A673 (cell line): ENCODE measurements around the gene UBE2E2. TPM values are rescaled to one million over a fixed set of nuclear protein-coding genes. Genes with fewer than 3 reads are reported as not detected.

ENCODE experiments used
- BruUV-seq: library from RNA; stranded (reverse); fragments of 400-500 nt; replicated peaks from 2 replicates; lab custom pipeline; 2021; lab: Mats Ljungman, UMichigan
- CTCF ChIA-PET: fragments of 300-600 bp; sonication (Branson Sonifier 250); formaldehyde crosslinking; loops from one replicate; lab custom pipeline; 2022; ENCODE audit warnings: antibody characterized with exemption; lab: Charles Lee
- POLR2A ChIA-PET: fragments of 300-600 bp; sonication (Branson Sonifier 250); formaldehyde crosslinking; loops from one replicate; lab custom pipeline; 2022; ENCODE audit warnings: antibody characterized with exemption; ENCODE audit not compliant: low non-redundant PET; lab: Charles Lee
- DNase-seq: peaks from one replicate; pipeline ENCODE4 v3.0.0-alpha.2; 2015; ENCODE audit warnings: low spot score
- H3K27ac ChIP-seq: fragments of 200-600 bp; sonication (generic); 2 replicates; pipeline ENCODE4 v1.5.1; 2016; ENCODE audit warnings: mixed run types, low read depth, mild to moderate bottlenecking, mixed read lengths, antibody characterized with exemption, low read length; ENCODE audit not compliant: poor library complexity, severe bottlenecking
- H3K27me3 ChIP-seq: fragments of 200-600 bp; sonication (generic); replicated peaks from 2 replicates; pipeline ENCODE4 v1.6.1; 2017; ENCODE audit warnings: mixed run types, low read depth, mild to moderate bottlenecking, mixed read lengths, antibody characterized with exemption, low read length; ENCODE audit not compliant: insufficient read depth, poor library complexity
- H3K36me3 ChIP-seq: fragments of 200-600 bp; sonication (generic); 2 replicates; pipeline ENCODE4 v1.6.1; 2016; ENCODE audit warnings: mixed run types, mild to moderate bottlenecking, mixed read lengths, antibody characterized with exemption, low read length; ENCODE audit not compliant: insufficient read depth, poor library complexity, severe bottlenecking
- H3K4me1 ChIP-seq: fragments of 200-600 bp; sonication (generic); 2 replicates; pipeline ENCODE4 v1.6.1; 2017; ENCODE audit warnings: mixed run types, mild to moderate bottlenecking, mixed read lengths, antibody characterized with exemption, low read length; ENCODE audit not compliant: insufficient read depth, poor library complexity, severe bottlenecking
- H3K4me3 ChIP-seq: fragments of 200-600 bp; sonication (generic); 2 replicates; pipeline ENCODE4 v1.5.1; 2016; ENCODE audit warnings: low read depth, mixed run types, mild to moderate bottlenecking, mixed read lengths, low read length; ENCODE audit not compliant: poor library complexity, severe bottlenecking
- H3K9me3 ChIP-seq: fragments of 200-600 bp; sonication (generic); 2 replicates; pipeline ENCODE4 v1.6.1; 2016; ENCODE audit warnings: mixed run types, low read depth, mild to moderate bottlenecking, mixed read lengths, antibody characterized with exemption, low read length; ENCODE audit not compliant: poor library complexity, severe bottlenecking
- EZH2 ChIP-seq: fragments of 200-600 bp; sonication (generic); IDR thresholded peaks from 2 replicates; pipeline ENCODE4 v1.6.1; 2017; ENCODE audit warnings: borderline replicate concordance, low read depth, mild to moderate bottlenecking, mixed read lengths, antibody characterized with exemption, low read length; ENCODE audit not compliant: poor library complexity, severe bottlenecking
- intact Hi-C: fragments of 100-400 bp; cut with micrococcal nuclease; formaldehyde crosslinking; loops from one replicate; pipeline ENCODE4 v1.10.0; 2022; ENCODE audit not compliant: unreplicated experiment
- total RNA-seq: library from RNA; stranded (reverse); gene quantifications from 2 replicates; pipeline ENCODE4 v1.2.3, GENCODE V29; 2021
- TF ChIP-seq, protein P1 (sequence below): fragments of 300-800, 200-600 bp; sonication (generic); conservative IDR thresholded peaks from 2 replicates; pipeline ENCODE4 v1.5.1; 2017; ENCODE audit warnings: low read depth, mild to moderate bottlenecking, antibody characterized with exemption, low read length, moderate library complexity, mixed read lengths

UBE2E2 gene
- total RNA-seq, 1 experiment from 2014 or later = 2.0 TPM

DNA sequence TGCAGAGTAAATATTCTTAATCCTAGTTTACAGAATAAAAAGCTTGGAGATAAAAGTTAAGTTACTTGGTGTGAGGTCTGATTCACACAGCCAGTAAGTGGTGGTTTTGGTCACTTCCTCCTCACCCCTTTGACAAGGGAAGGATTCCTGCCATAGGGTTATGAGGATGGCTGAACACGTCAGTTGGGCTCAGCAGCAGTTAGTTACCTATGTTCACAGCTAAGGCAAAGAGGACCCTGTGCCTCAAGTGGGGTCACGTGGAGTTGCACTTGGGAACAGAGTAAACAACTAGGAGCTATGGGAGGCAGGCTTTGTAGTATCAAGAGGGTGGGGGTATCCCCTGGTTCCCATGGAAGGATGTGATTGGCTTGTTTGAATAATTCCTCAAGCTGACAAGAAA is 232.2 kb downstream of the UBE2E2 start:
- peaks cover 13% of the 10 kb centered on the region for H3K27me3 ChIP-seq
- intact Hi-C loops = no loop called here
- H3K9me3 ChIP-seq = no peaks in the 10 kb centered on the region
- BruUV-seq = no TSS peak
- H3K36me3 ChIP-seq = no peaks in the 10 kb centered on the region
- CTCF ChIA-PET = no interaction called here
- POLR2A ChIA-PET = no interaction called here
- H3K4me1 ChIP-seq = no peaks in the 10 kb centered on the region
- no peak overlapping the region for H3K27ac ChIP-seq
- DNase-seq = no peak
- no peak overlapping the region for H3K4me3 ChIP-seq
- TF ChIP-seq, protein P1, sequence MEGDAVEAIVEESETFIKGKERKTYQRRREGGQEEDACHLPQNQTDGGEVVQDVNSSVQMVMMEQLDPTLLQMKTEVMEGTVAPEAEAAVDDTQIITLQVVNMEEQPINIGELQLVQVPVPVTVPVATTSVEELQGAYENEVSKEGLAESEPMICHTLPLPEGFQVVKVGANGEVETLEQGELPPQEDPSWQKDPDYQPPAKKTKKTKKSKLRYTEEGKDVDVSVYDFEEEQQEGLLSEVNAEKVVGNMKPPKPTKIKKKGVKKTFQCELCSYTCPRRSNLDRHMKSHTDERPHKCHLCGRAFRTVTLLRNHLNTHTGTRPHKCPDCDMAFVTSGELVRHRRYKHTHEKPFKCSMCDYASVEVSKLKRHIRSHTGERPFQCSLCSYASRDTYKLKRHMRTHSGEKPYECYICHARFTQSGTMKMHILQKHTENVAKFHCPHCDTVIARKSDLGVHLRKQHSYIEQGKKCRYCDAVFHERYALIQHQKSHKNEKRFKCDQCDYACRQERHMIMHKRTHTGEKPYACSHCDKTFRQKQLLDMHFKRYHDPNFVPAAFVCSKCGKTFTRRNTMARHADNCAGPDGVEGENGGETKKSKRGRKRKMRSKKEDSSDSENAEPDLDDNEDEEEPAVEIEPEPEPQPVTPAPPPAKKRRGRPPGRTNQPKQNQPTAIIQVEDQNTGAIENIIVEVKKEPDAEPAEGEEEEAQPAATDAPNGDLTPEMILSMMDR = no peak
- TF ChIP-seq EZH2 = no peak

GRCh38 chr3:23435904-23436303 is 232.8 kb downstream of the UBE2E2 start:
- no TSS peak for BruUV-seq

GRCh38 chr3:23437484-23438145 is 234.5 kb downstream of the UBE2E2 start:
- POLR2A ChIA-PET = interaction anchor here (0.6 kb wide), 1 partner anchor 242 kb away, joined by 3 read pairs; no protein-coding TSS in a partner anchor

More at GRCh38 chr3:23435904-23436303, 232.8 kb downstream of the UBE2E2 start:
- ChIA-PET CTCF (no interaction called here), POLR2A (no interaction called here)
- intact Hi-C loops = no loop called here
- Histone ChIP-seq H3K4me3 (no peak overlapping the region), H3K36me3 (no peaks in the 10 kb centered on the region), H3K27ac (no peak overlapping the region), H3K27me3 (peaks cover 13% of the 10 kb centered on the region), H3K4me1 (no peaks in the 10 kb centered on the region), H3K9me3 (no peaks in the 10 kb centered on the region)
- TF ChIP-seq EZH2 = no peak
- TF ChIP-seq, protein P1 = no peak
- no peak for DNase-seq

More at GRCh38 chr3:23437484-23438145, 234.5 kb downstream of the UBE2E2 start:
- no peak for DNase-seq
- BruUV-seq = no TSS peak
- Histone ChIP-seq H3K27ac (no peak overlapping the region), H3K4me3 (no peak overlapping the region), H3K36me3 (no peaks in the 10 kb centered on the region), H3K9me3 (no peaks in the 10 kb centered on the region), H3K4me1 (no peaks in the 10 kb centered on the region), H3K27me3 (peaks cover 13% of the 10 kb centered on the region)
- no peak for TF ChIP-seq EZH2
- TF ChIP-seq, protein P1 = no peak
- intact Hi-C loops = no loop called here
- CTCF ChIA-PET = no interaction called here
